ENCODE measurements around the gene SCN4A. TPM values are rescaled to one million over a fixed set of nuclear protein-coding genes. Genes with fewer than 3 reads are reported as not detected.
"Not testable (repeated sequence)": the region's sequence is repeated elsewhere in the genome, so short reads cannot be mapped to it uniquely, and the experiment has no call there.

SCN4A gene
- polyA plus RNA-seq, 4 donors = 0.38 to 0.46 TPM; not detected in 2

GRCh38 chr17:63892316-63893037 is 80.2 kb downstream of the SCN4A start:
- H3K4me3 ChIP-seq (ENCODE audit: low read depth in 1 of 3, low read length in 3 of 3); H3K36me3 ChIP-seq (ENCODE audit: control insufficient read depth in 3 of 3, insufficient read depth in 2 of 3, low read depth in 1 of 3, low read length in 3 of 3); H3K27ac ChIP-seq (ENCODE audit: low read depth in 1 of 3, low read length in 2 of 3); H3K9me3 ChIP-seq (ENCODE audit: control insufficient read depth in 2 of 2, insufficient read depth in 1 of 2, low read depth in 1 of 2, low read length in 1 of 2); H3K4me1 ChIP-seq (ENCODE audit: control insufficient read depth in 3 of 3, insufficient read depth in 2 of 3, low read depth in 1 of 3, low read length in 2 of 3); H3K27me3 ChIP-seq (ENCODE audit: control insufficient read depth in 3 of 3, insufficient read depth in 3 of 3, low read length in 3 of 3); FAIRE-seq; DNase-seq: not testable (repeated sequence)
- WGBS, 3 donors = 62 to 65% (median 65%) methylated on average over 11 of the region's 11 CpGs

- not testable (repeated sequence) for H3K27ac ChIP-seq (ENCODE audit: low read depth in 1 of 3, low read length in 2 of 3); H3K36me3 ChIP-seq (ENCODE audit: control insufficient read depth in 3 of 3, insufficient read depth in 2 of 3, low read depth in 1 of 3, low read length in 3 of 3); H3K4me3 ChIP-seq (ENCODE audit: low read depth in 1 of 3, low read length in 3 of 3); H3K4me1 ChIP-seq (ENCODE audit: control insufficient read depth in 3 of 3, insufficient read depth in 2 of 3, low read depth in 1 of 3, low read length in 2 of 3); H3K9me3 ChIP-seq (ENCODE audit: control insufficient read depth in 2 of 2, insufficient read depth in 1 of 2, low read depth in 1 of 2, low read length in 1 of 2); H3K27me3 ChIP-seq (ENCODE audit: control insufficient read depth in 3 of 3, insufficient read depth in 3 of 3, low read length in 3 of 3); FAIRE-seq
- DNase-seq = peak; percentile 16 to 20
- WGBS, 3 donors = 26 to 34% (median 31%) methylated on average over 13 of the region's 13 CpGs
Measured at GRCh38 chr17:63889026-63889848, 83.5 kb downstream of the SCN4A start.

Other genes starting within 250 kb of the SCN4A start
- 10 to 100 TPM in 3 of 4 donors, 1 to 10 TPM in 1; 8.1 to 35.2 (median 13.3) TPM for gene STRADA, start 231.1 kb downstream of the SCN4A start, polyA plus RNA-seq
- gene CCDC47, start 199.3 kb downstream of the SCN4A start, polyA plus RNA-seq = 100 to 1,000 TPM in 1 of 4 donors, 10 to 100 TPM in 3; 19.5 to 113 (median 60.1) TPM
- 100 to 1,000 TPM in 1 of 4 donors, 10 to 100 TPM in 3; 43.5 to 128 (median 51.6) TPM for gene DDX42, start 198.7 kb downstream of the SCN4A start, polyA plus RNA-seq
- gene PSMC5, start 145.5 kb downstream of the SCN4A start, polyA plus RNA-seq = 100 to 1,000 TPM; 104 to 180 (median 144) TPM
- gene FTSJ3, start 145.3 kb downstream of the SCN4A start, polyA plus RNA-seq = 10 to 100 TPM; 13.9 to 45.5 (median 19.7) TPM
- gene SMARCD2, start 130.2 kb downstream of the SCN4A start, polyA plus RNA-seq = 10 to 100 TPM; 44.0 to 95.3 (median 60.8) TPM
- gene CSH2, start 99.2 kb downstream of the SCN4A start, polyA plus RNA-seq = under 1 TPM in 1 of 4 donors, not detected in 3; 0.32 TPM
- not detected for gene GH2, start 91.0 kb downstream of the SCN4A start, polyA plus RNA-seq
- under 1 TPM in 1 of 4 donors, not detected in 3; 0.16 TPM for gene CSH1, start 76.3 kb downstream of the SCN4A start, polyA plus RNA-seq
- gene CSHL1, start 61.7 kb downstream of the SCN4A start, polyA plus RNA-seq = not detected
- under 1 TPM in 1 of 4 donors, not detected in 3; 0.06 TPM for gene GH1, start 54.1 kb downstream of the SCN4A start, polyA plus RNA-seq
- 1 to 10 TPM in 3 of 4 donors, under 1 TPM in 1; 0.45 to 8.7 (median 3.1) TPM for gene CD79B, start 40.6 kb downstream of the SCN4A start, polyA plus RNA-seq
- gene PRR29, start 25.4 kb upstream of the SCN4A start, polyA plus RNA-seq = 1 to 10 TPM in 1 of 4 donors, under 1 TPM in 1, not detected in 2; 0.16 to 1.1 TPM
- 10 to 100 TPM in 3 of 4 donors, 1 to 10 TPM in 1; 4.5 to 40.1 (median 12.4) TPM for gene ICAM2, start 47.7 kb upstream of the SCN4A start, polyA plus RNA-seq
- gene ERN1, start 157.2 kb upstream of the SCN4A start, polyA plus RNA-seq = 10 to 100 TPM in 2 of 4 donors, 1 to 10 TPM in 2; 2.2 to 11.3 (median 6.5) TPM

Measured in small intestine (tissue), 7 donors.